Measurements from ENCODE around the gene TTC13.

GRCh38 chr1:230899841-230900251, 78.8 kb downstream of the TTC13 start:
- no peak for TF ChIP-seq CTCF (IDR thresholded peaks at IDR 0.05)
- peak in 1 of 4 donors; percentile 11 for TF ChIP-seq POLR2A (IDR thresholded peaks at IDR 0.05)
- TF ChIP-seq POLR2AphosphoS5 (IDR thresholded peaks at IDR 0.05), result no peak
- TF ChIP-seq EP300 (IDR thresholded peaks at IDR 0.05), result peak in 1 of 4 donors; percentile 57
